Activated T-helper 1 cell treated with anti-CD3 and anti-CD28 coated beads, Interleukin-2, amount 50 U/mL, for 16 hours (primary cell): Measurements from ENCODE around the gene IL31RA.
"Not testable (repeated sequence)": the region's sequence is repeated elsewhere in the genome, so short reads cannot be mapped to it uniquely, and the experiment has no call there.

ENCODE experiments used
- DNase-seq, 2 donors: peaks; one replicate each; pipeline ENCODE4 v3.0.0-alpha.2; 2020; ENCODE audit warnings: low read depth in 1 of 2, low spot score in 1 of 2

The IL31RA gene

DNA sequence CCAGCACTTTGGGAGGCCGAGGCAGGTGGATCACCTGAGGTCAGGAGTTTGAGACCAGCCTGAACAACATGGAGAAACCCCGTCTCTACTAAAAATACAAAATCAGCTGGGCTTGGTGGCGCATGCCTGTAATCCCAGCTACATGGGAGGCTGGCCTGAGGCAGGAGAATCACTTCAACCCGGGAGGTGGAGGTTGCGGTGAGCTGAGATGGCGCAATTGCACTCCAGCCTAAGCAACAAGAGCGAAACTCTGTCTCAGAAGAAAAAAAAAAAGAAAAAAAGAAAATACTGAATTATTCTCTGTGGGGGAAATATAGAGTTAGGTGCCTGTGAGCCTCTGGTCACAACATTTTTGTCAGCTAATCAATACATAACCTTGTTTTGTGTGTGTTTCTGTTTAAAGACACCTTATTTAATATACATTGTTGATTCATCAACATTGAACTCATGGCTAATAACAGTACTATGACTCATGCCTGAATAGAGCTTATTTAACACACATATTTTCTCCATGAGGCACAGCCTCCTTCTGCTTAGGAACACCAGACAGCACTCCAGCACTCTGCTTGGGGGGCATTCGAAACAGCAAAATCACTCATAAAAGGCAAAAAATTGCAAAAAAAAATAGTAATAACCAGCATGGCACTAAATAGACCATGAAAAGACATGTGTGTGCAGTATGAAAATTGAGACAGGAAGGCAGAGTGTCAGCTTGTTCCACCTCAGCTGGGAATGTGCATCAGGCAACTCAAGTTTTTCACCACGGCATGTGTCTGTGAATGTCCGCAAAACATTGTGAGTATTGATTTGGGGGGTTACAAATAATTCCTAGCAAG lies at the start of gene IL31RA:
Gene IL31RA, plus strand, starts transcription at position 519 of the 836 bp plus-strand sequence. Its CDS starts 214 bp downstream, at position 733.
- no peak for DNase-seq

DNA sequence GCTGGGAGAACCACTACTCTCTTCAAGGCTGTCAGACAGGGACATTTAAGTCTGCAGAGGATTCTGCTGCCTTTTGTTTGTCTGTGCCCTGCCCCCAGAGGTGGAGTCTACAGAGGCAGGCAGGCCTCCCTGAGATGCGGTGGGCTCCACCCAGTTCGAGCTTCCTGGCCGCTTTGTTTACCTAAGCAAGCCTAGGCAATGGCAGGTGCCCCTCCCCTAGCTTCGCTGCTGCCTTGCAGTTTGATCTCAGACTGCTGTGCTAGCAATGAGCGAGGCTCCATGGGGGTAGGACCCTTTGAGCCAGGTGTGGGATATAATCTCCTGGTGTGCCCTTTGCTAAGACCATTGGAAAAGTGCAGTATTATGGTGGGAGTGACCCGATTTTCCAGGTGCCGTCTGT lies 42.3 kb upstream of the IL31RA start:
- not testable (repeated sequence) for DNase-seq

DNA sequence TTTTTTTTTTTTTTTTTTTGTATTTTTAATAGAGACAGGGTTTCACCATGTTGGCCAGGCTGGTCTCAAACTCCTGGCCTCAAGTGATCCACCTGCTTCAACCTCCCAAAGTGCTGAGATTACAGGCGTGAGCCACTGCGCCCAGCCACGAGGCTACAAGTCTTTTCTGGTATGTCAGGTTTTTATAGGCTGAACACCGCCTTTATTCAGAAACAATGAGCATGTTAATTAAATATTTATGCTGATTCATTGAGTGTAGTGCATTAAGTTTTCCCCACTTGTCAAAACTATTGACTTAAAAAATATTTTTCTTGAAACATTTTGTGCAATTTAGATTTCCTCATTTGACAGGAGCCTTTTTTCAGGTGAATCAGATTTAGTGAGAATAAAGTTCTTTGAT lies 35.2 kb upstream of the IL31RA start:
- not testable (repeated sequence) for DNase-seq

GRCh38 chr5:55816342-55816741 lies 34.8 kb upstream of the IL31RA start:
- DNase-seq, result no peak

- DNase-seq, result no peak
Measured at GRCh38 chr5:55817030-55817429, 34.1 kb upstream of the IL31RA start.

DNA sequence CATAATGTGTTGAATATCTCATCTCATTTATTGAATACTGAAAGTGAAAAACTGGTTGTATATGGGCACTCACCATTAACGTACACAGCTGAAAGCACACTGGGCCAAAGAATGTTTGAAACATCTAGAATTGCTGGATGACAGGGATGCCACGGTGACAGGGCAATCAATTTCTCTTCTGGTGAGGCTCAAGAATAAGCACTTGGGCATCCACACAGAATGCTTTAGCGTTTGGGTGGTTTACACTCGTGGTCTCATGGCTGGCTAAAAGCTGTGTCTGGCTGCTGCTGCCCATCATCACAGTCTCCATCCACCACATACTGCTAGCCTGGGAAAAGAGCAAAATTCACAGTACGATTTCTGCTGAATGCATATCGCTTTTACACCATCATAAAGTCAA lies 30.7 kb upstream of the IL31RA start:
- DNase-seq, result no peak

GRCh38 chr5:55821731-55822512 lies 29.2 kb upstream of the IL31RA start:
- DNase-seq, result no peak

- DNase-seq, result no peak
Measured at GRCh38 chr5:55823151-55823796, 27.9 kb upstream of the IL31RA start.

- DNase-seq, result no peak
Measured at GRCh38 chr5:55829956-55830355, 21.2 kb upstream of the IL31RA start.

GRCh38 chr5:55832446-55832845 lies 18.7 kb upstream of the IL31RA start:
- DNase-seq, result no peak

GRCh38 chr5:55836191-55836590 lies 15.0 kb upstream of the IL31RA start:
- no peak for DNase-seq

- DNase-seq, result no peak
Measured at GRCh38 chr5:55841976-55842375, 9.2 kb upstream of the IL31RA start.

DNA sequence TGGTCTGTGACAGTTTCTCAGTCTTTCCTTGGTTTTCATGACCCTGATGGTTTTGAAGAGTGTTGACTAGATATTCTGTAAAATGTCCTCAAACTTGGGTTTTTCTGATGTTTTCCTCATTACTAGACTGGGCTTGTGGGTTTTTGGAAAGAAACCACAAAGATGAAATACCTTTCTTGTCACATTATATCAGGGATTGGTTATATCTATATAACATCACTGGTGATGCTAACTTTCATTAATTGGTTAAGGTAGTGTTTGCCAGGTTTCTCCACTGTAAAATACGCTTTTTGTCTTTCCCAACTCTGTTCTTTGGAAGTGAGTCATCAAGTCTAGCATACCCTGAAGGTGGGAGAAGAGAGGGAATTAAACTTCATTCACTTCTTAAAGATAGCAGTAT lies 3.3 kb upstream of the IL31RA start:
- DNase-seq, result no peak

GRCh38 chr5:55848783-55849182 lies 2.4 kb upstream of the IL31RA start:
- DNase-seq, result no peak

DNA sequence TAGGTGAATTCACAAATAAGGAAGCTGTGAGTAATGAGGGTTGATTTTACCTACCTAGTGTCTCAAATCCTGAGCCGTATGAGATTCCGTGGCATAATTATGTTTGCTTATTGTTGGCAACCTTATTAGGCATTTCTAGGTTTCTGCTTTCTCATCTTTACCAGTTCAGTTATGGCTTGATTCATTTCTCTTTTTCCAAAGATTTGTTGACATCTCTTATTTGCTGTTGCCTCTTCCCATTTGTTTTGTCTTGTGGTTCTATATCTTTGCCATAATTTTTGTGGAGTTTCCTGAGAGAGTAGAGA lies 470 bp downstream of the IL31RA start:
- no peak for DNase-seq

- no peak for DNase-seq
Measured at GRCh38 chr5:55852503-55852902, 1.3 kb downstream of the IL31RA start.

- no peak for DNase-seq
Measured at GRCh38 chr5:55853041-55853670, 2.0 kb downstream of the IL31RA start.

DNA sequence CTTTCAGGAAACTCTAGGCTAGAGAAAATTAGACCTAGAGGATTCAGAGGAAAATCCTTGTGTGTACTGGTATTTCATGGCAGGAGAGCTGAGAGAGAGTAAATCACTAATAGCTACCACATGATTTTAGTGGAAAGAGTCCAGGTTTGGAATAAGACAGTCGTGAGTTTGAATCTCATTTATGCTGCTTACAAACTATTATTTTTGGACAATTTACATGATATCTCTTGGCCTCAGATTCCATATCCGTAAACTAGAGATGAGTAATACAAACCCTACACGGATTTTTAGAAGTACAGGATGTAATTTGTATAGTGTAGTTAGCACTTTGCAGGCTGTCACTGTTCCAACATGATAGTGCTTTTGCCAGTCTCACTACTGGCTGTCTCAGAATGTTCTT lies 2.7 kb downstream of the IL31RA start:
- DNase-seq, result no peak

DNA sequence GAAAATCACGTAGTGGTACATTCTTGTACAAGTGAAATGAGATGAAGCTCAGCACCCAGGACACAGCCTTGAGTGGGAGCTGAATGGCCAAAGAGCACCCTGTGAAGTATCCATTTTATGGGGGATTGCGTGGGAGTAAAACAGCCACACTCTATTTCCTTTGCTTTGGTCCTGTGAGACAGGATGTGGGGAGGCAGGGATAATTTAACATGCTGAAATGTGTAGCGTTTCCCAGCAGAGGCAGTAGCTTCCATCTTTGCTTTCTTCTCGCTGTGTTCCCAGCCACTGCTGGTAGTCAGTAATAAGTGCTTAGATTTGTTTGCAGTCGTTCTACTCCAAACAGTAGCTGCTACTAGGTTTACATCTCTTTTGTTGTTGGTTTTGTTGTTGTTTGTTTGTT lies 4.4 kb downstream of the IL31RA start:
- no peak for DNase-seq

GRCh38 chr5:55856516-55857246 lies 5.5 kb downstream of the IL31RA start:
- DNase-seq, result no peak

GRCh38 chr5:55857247-55857640 lies 6.1 kb downstream of the IL31RA start:
- no peak for DNase-seq
